M059J (cell line): ENCODE results near the gene OR14K1. TPM values are rescaled to one million over a fixed set of nuclear protein-coding genes. Genes with fewer than 3 reads are reported as not detected.
"Not testable (repeated sequence)": the region's sequence is repeated elsewhere in the genome, so short reads cannot be mapped to it uniquely, and the experiment has no call there.

Source experiments
- DNase-seq: peaks from one replicate; pipeline ENCODE4 v3.0.0-alpha.2; 2012; ENCODE audit warnings: low read depth
- total RNA-seq: library from RNA; depleted of rRNA; stranded (reverse); fragments of >200 nt; shearing (Covaris generic); gene quantifications from 2 replicates; pipeline ENCODE4 v1.2.3, GENCODE V29; 2014; rRNA removed

OR14K1 gene
- total RNA-seq: not detected in 2 replicates

GRCh38 chr1:247738315-247738714 is at the start of gene OR14K1:
TSS of gene OR14K1 (plus strand) at chr1:247738615. CDS start at chr1:247738615, 0 bp downstream.
- DNase-seq: no peak

- no peak for DNase-seq
Observed at GRCh38 chr1:247701338-247701737, 37.1 kb upstream of the OR14K1 start.

DNA sequence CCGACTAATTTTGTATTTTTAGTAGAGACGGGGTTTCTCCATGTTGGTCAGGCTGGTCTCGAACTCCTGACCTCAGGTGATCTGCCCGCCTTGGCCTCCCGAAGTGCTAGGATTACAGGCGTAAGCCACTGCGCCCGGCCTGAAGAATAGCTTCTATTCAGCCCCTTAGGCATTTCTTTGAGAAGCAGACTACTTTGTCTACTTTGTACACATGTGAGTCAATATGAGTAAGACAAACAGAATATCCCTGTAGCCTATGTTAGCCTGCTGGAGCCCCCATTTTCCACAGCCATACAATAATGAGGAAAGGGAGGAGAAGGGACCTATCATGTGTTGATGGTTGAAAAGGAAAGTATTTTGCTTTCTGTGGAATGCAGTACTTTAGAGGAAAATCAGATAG is 27.7 kb upstream of the OR14K1 start:
- DNase-seq: not testable (repeated sequence)

GRCh38 chr1:247713753-247714152 is 24.7 kb upstream of the OR14K1 start:
- no peak for DNase-seq

DNA sequence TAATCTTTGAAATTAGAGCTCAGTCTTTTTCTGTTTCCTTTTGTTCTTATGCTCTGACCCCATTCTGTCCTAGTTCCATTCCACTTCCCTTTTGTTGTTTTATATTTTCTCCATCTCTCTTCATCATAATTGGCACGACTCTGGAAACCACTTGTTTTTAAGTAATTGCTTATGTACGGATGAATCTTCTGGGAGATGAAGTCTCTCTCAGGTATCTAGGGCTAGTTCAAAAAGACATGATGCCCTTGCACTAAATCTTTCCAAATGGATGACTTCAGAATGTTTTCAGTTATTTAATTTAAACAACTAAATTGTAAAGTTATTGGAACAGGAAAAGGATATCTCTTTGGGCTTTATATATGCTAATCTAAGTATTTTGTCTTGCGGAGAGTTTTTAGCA is 21.9 kb upstream of the OR14K1 start, which contains the start of gene OR6F1:
Gene OR6F1, minus strand, starts transcription at position 101 of the 400 bp plus-strand sequence. CDS start 3,891 bp downstream, outside the sequence.
- DNase-seq: no peak

GRCh38 chr1:247721222-247721621 is 17.2 kb upstream of the OR14K1 start:
- no peak for DNase-seq

DNA sequence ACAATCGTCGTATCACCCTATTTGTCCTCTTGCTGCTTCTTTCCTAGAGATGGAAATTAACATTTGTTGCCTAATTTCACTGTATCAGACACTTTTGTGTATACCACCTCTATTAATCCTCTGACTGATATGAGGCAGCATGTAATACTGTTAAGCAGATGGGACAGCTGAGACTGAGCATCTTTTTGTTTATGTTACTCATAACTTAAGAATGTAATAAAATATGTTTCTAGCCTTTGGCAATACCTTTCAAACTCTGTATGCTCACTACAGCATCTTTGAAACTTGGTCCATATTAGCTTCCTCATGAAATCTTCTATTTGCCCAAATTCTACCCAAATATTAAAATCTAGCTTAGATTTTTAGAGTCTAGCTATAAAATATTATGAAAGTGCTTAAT is 2.3 kb downstream of the OR14K1 start:
- peak; percentile 16 for DNase-seq

DNA sequence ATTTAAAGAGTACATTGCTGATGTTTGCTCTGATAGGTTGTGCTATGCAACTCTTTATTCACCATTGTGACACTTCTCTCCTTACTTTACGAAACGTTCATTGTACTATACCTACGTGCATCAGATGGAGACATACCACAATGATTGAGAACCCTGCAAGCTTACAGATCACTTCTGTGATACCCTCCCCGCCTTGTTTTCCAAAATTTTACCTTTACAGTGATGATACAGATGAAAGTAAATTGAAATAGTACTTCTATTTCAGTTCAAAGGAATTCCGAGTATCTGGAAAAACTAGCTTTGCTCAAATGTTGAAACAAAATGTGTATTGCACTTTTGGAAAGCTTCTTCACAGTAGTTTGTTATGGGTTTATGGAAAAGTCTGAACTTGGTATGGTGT is 3.3 kb downstream of the OR14K1 start:
- no peak for DNase-seq

- DNase-seq: peak; percentile 38
Observed at GRCh38 chr1:247742215-247742760, 3.9 kb downstream of the OR14K1 start.

GRCh38 chr1:247746391-247746935 is 8.0 kb downstream of the OR14K1 start:
- peak; percentile 40 for DNase-seq

DNA sequence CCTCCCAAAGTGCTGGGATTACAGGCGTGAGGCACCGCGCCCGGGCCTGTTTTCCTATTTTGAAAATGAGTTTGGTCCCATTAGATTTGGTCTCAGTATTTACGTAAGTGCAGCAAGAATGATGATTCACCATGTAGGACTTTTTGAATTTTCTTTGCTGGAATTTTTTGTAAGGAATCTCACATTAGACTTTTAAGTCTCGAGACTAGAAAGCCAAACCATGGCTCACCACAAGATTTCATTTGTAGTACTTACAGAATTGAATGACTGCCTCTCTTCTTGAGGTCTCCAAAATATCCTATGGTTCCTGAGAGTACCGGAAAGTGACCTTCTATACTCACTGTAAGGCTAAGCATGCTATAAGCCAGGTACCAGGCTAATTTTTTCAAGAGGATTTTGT is 9.2 kb downstream of the OR14K1 start:
- peak; percentile 49 for DNase-seq

GRCh38 chr1:247748041-247748440 is 9.6 kb downstream of the OR14K1 start, which contains the start of gene OR14A2:
TSS of gene OR14A2 (minus strand) at chr1:247748141.
- no peak for DNase-seq

DNA sequence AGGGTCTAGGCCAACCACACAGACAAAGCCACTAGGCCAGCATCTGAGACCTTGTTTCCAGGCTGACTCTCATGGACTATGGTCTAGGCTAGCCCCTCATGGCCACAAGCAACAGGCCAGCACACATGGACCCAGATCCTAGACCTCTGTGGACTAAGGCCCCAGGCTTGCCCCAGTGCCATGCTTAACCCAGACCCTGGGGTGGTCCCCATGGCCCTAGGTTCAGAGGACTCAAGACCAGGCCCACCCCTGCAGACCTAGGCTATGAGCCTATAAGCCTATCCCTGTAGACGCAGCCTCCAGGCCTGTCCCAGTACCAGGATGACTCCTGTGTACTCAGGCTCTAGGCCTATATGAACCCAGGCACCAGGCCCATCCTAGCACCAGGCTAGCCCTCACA is 11.5 kb downstream of the OR14K1 start:
- no peak for DNase-seq

DNA sequence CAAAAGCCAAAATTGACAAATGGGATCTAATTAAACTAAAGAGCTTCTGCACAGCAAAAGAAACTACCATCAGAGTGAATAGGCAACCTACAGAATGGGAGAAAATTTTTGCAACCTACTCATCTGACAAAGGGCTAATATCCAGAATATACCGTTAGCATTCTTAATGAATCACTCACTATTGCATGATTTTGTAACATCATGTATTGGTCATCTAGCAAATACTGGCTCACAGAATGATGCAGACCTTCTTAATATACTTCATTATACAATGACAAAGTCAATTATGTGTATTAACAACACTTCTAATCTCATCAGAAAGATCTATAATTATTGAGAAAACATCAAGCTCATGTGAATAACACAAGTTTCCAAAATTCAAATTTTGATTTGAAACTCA is 15.9 kb downstream of the OR14K1 start:
- not testable (repeated sequence) for DNase-seq

- no peak for DNase-seq
Observed at GRCh38 chr1:247760456-247760855, 22.0 kb downstream of the OR14K1 start, which contains the start of gene OR1C1. TSS of gene OR1C1 (minus strand) at chr1:247760556. CDS start at chr1:247758406, 2,150 bp downstream.

GRCh38 chr1:247769603-247770002 is 31.2 kb downstream of the OR14K1 start:
- DNase-seq: no peak

Other genes with a start within 250 kb of the OR14K1 start
- gene OR2C3, start 202.2 kb upstream of the OR14K1 start, total RNA-seq: not detected in 2 replicates
- gene GCSAML, start 189.5 kb upstream of the OR14K1 start, total RNA-seq: 0.42 and 0.84 TPM in 2 replicates
- not detected in 2 replicates for gene OR2G2, start 150.3 kb upstream of the OR14K1 start, total RNA-seq
- not detected in 2 replicates for gene OR2G3, start 133.0 kb upstream of the OR14K1 start, total RNA-seq
- gene OR13G1, start 58.9 kb upstream of the OR14K1 start, total RNA-seq: not detected in 2 replicates
- gene OR6F1, start 22.0 kb upstream of the OR14K1 start, total RNA-seq: not detected in 2 replicates
- not detected in 2 replicates for gene OR14A2, start 9.5 kb downstream of the OR14K1 start, total RNA-seq
- gene OR1C1, start 21.9 kb downstream of the OR14K1 start, total RNA-seq: not detected in 2 replicates
- not detected in 2 replicates for gene OR14A16, start 85.5 kb downstream of the OR14K1 start, total RNA-seq
- gene OR11L1, start 103.3 kb downstream of the OR14K1 start, total RNA-seq: not detected in 2 replicates
- not detected in 2 replicates for gene TRIM58, start 118.6 kb downstream of the OR14K1 start, total RNA-seq
- not detected in 2 replicates for gene OR2W3, start 157.0 kb downstream of the OR14K1 start, total RNA-seq
- gene OR2T8, start 181.6 kb downstream of the OR14K1 start, total RNA-seq: not detected in 2 replicates
- not detected in 2 replicates for gene OR2AJ1, start 186.3 kb downstream of the OR14K1 start, total RNA-seq
- not detected in 2 replicates for gene OR2L8, start 210.2 kb downstream of the OR14K1 start, total RNA-seq
- not detected in 2 replicates for gene OR2AK2, start 226.6 kb downstream of the OR14K1 start, total RNA-seq